Left forelimb (tissue), 1 donor: ENCODE data around the gene BRD4.

Experiments used
- DNase-seq: peaks from one replicate; pipeline ENCODE4 v3.0.0-alpha.2; 2018; ENCODE audit warnings: low spot score

Gene BRD4

GRCh38 chr19:15222738-15223648 lies 109.3 kb downstream of the BRD4 start:
- peak; percentile 94 for DNase-seq

GRCh38 chr19:15220833-15221232 lies 111.5 kb downstream of the BRD4 start:
- no peak for DNase-seq

GRCh38 chr19:15218501-15218900 lies 113.8 kb downstream of the BRD4 start:
- no peak for DNase-seq

- no peak for DNase-seq
These were observed 116.0 kb downstream of the BRD4 start for GRCh38 chr19:15216363-15216762.

- DNase-seq = no peak
These were observed 118.5 kb downstream of the BRD4 start for GRCh38 chr19:15213715-15214381.

GRCh38 chr19:15212711-15213110 lies 119.6 kb downstream of the BRD4 start:
- DNase-seq = no peak

- DNase-seq = no peak
These were observed 122.0 kb downstream of the BRD4 start for GRCh38 chr19:15210323-15210781.

GRCh38 chr19:15201374-15202023 lies 130.8 kb downstream of the BRD4 start:
- DNase-seq = no peak

- no peak for DNase-seq
These were observed 131.6 kb downstream of the BRD4 start, which contains the start of gene NOTCH3 for GRCh38 chr19:15200553-15201364. TSS of gene NOTCH3 (minus strand) at chr19:15200995. CDS start at chr19:15200905, 90 bp downstream.

GRCh38 chr19:15199661-15200552 lies 132.4 kb downstream of the BRD4 start:
- DNase-seq = peak; percentile 85

GRCh38 chr19:15198951-15199660 lies 133.2 kb downstream of the BRD4 start:
- no peak for DNase-seq

- no peak for DNase-seq
These were observed 134.4 kb downstream of the BRD4 start for GRCh38 chr19:15197942-15198341.

- DNase-seq = peak; percentile 85
These were observed 134.9 kb downstream of the BRD4 start for GRCh38 chr19:15197275-15197941.

GRCh38 chr19:15196360-15197005 lies 135.9 kb downstream of the BRD4 start:
- DNase-seq = no peak

- no peak for DNase-seq
These were observed 136.7 kb downstream of the BRD4 start for GRCh38 chr19:15195371-15196334.

GRCh38 chr19:15194938-15195337 lies 137.4 kb downstream of the BRD4 start:
- no peak for DNase-seq

GRCh38 chr19:15191982-15192381 lies 140.4 kb downstream of the BRD4 start:
- DNase-seq = no peak

GRCh38 chr19:15191514-15191913 lies 140.8 kb downstream of the BRD4 start:
- no peak for DNase-seq
